Breast epithelium (tissue), 3 donors: ENCODE measurements around the gene TMOD4.
A peak's percentile ranks its signal among the peaks of the same experiment; 100 is the strongest.
"Not testable (repeated sequence)": the region's sequence is repeated elsewhere in the genome, so short reads cannot be mapped to it uniquely, and the experiment has no call there.

Source experiments
- CTCF ChIP-seq, 3 donors: fragments of 450-650 bp; IDR thresholded peaks; one replicate each; pipeline ENCODE4 v1.5.1; 2016 to 2017; ENCODE audit warnings: antibody characterized with exemption in 3 of 3, mild to moderate bottlenecking in 3 of 3, moderate library complexity in 3 of 3
- POLR2A ChIP-seq: fragments of 450-650 bp; IDR thresholded peaks from one replicate; pipeline ENCODE4 v1.6.1; 2016; ENCODE audit warnings: antibody characterized with exemption, mild to moderate bottlenecking, moderate library complexity
- POLR2AphosphoS5 ChIP-seq, 3 donors: sonication (generic); formaldehyde crosslinking; IDR thresholded peaks; one replicate each; pipeline ENCODE4 v1.6.1; 2017; ENCODE audit warnings: antibody characterized with exemption in 3 of 3

- not testable (repeated sequence) for TF ChIP-seq CTCF (IDR thresholded peaks at IDR 0.05); POLR2A
- TF ChIP-seq POLR2AphosphoS5 (IDR thresholded peaks at IDR 0.05): peak; percentile 56 to 92 (median 67)
These were observed 19.3 kb upstream of the TMOD4 start for GRCh38 chr1:151194894-151195594.
